Activated naive CD4-positive, alpha-beta T cell treated with anti-CD3 and anti-CD28 coated beads, Interleukin-2, amount 50 U/mL, for 72 hours (primary cell): ENCODE results near the gene PPP1CA. TPM values are rescaled to one million over a fixed set of nuclear protein-coding genes. Genes with fewer than 3 reads are reported as not detected.

Experiments
- total RNA-seq, 2 donors: library from RNA; stranded (reverse); gene quantifications; one replicate each; pipeline ENCODE4 v1.2.3, GENCODE V29; 2022

Gene PPP1CA
- total RNA-seq, 2 donors from 2014 or later, result 238 to 253 TPM

Other genes starting within 250 kb of the PPP1CA start
- 100 to 1,000 TPM; 289 to 376 TPM for gene GRK2, start 135.4 kb downstream of the PPP1CA start, total RNA-seq
- gene ANKRD13D, start 112.6 kb downstream of the PPP1CA start, total RNA-seq, result 100 to 1,000 TPM in 1 of 2 donors, 10 to 100 TPM in 1; 76.0 to 213 TPM
- gene SSH3, start 98.3 kb downstream of the PPP1CA start, total RNA-seq, result 10 to 100 TPM; 11.6 to 16.5 TPM
- gene POLD4, start 48.3 kb downstream of the PPP1CA start, total RNA-seq, result 10 to 100 TPM; 49.9 to 57.2 TPM
- gene CLCF1, start 28.3 kb downstream of the PPP1CA start, total RNA-seq, result under 1 TPM in 1 of 2 donors, not detected in 1; 0.89 TPM
- gene RAD9A, start 9.9 kb downstream of the PPP1CA start, total RNA-seq, result 10 to 100 TPM; 35.6 to 53.7 TPM
- gene TBC1D10C, start 2.2 kb upstream of the PPP1CA start, total RNA-seq, result 100 to 1,000 TPM; 135 to 155 TPM
- gene CARNS1, start 13.8 kb upstream of the PPP1CA start, total RNA-seq, result 1 to 10 TPM; 1.4 to 4.5 TPM
- gene RPS6KB2, start 26.6 kb upstream of the PPP1CA start, total RNA-seq, result 10 to 100 TPM; 64.3 to 68.8 TPM
- 100 to 1,000 TPM in 1 of 2 donors, 10 to 100 TPM in 1; 65.2 to 131 TPM for gene PTPRCAP, start 35.8 kb upstream of the PPP1CA start, total RNA-seq
- 100 to 1,000 TPM; 293 to 428 TPM for gene CORO1B, start 41.6 kb upstream of the PPP1CA start, total RNA-seq
- not detected for gene GPR152, start 50.9 kb upstream of the PPP1CA start, total RNA-seq
- 1 to 10 TPM; 1.7 to 2.8 TPM for gene CABP4, start 53.5 kb upstream of the PPP1CA start, total RNA-seq
- gene TMEM134, start 67.4 kb upstream of the PPP1CA start, total RNA-seq, result 10 to 100 TPM; 39.1 to 77.9 TPM
- gene AIP, start 81.2 kb upstream of the PPP1CA start, total RNA-seq, result 100 to 1,000 TPM; 151 to 207 TPM
- 100 to 1,000 TPM; 102 to 122 TPM for gene PITPNM1, start 103.5 kb upstream of the PPP1CA start, total RNA-seq
- gene CDK2AP2, start 106.3 kb upstream of the PPP1CA start, total RNA-seq, result 10 to 100 TPM; 72.4 to 85.2 TPM
- gene CABP2, start 121.6 kb upstream of the PPP1CA start, total RNA-seq, result not detected
- gene GSTP1, start 182.0 kb upstream of the PPP1CA start, total RNA-seq, result 100 to 1,000 TPM; 247 to 466 TPM
- gene NDUFV1, start 205.1 kb upstream of the PPP1CA start, total RNA-seq, result 100 to 1,000 TPM; 237 to 286 TPM
- 10 to 100 TPM; 27.6 to 37.3 TPM for gene NUDT8, start 228.1 kb upstream of the PPP1CA start, total RNA-seq
- not detected for gene TBX10, start 237.9 kb upstream of the PPP1CA start, total RNA-seq
- gene ACY3, start 248.9 kb upstream of the PPP1CA start, total RNA-seq, result under 1 TPM in 1 of 2 donors, not detected in 1; 0.18 TPM